Endothelial cell of umbilical vein (primary cell): ENCODE results near the gene SERPINB13. TPM values are rescaled to one million over a fixed set of nuclear protein-coding genes. Genes with fewer than 3 reads are reported as not detected.

Experiments
- BruUV-seq: library from RNA; stranded (reverse); fragments of 400-500 nt; replicated peaks from 2 replicates; lab custom pipeline; 2021; lab: Mats Ljungman, UMichigan
- CTCF ChIA-PET: fragments of 300-600, 350-600 bp; sonication (Branson Sonifier 250); formaldehyde crosslinking; loops from one replicate; lab custom pipeline; 2021; ENCODE audit warnings: antibody characterized with exemption, inconsistent platforms; lab: Charles Lee
- POLR2A ChIA-PET: fragments of 300-600, 350-600 bp; sonication (Branson Sonifier 250); formaldehyde crosslinking; loops from one replicate; lab custom pipeline; 2021; ENCODE audit warnings: antibody characterized with exemption, inconsistent platforms; lab: Charles Lee
- DNase-seq: peaks from one replicate; pipeline ENCODE4 v3.0.0-alpha.2; 2011; ENCODE audit warnings: low read depth, low spot score
- FAIRE-seq: peaks from 2 replicates; lab custom pipeline; 2011; peaks lifted over from hg19 to GRCh38; lab: Jason Lieb, UNC
- H2AFZ ChIP-seq: 2 replicates; pipeline ENCODE4 v1.6.0; 2012; ENCODE audit warnings: low read depth, low read length, control low read depth, inconsistent platforms
- H3K27ac ChIP-seq: 2 replicates; pipeline ENCODE4 v1.5.1; 2011; ENCODE audit warnings: low read depth, mild to moderate bottlenecking, control low read depth, low read length, moderate library complexity; ENCODE audit not compliant: insufficient read depth
- H3K27me3 ChIP-seq, 2 experiments: 2 replicates each; pipeline versions ENCODE4 v1.6.0 to v1.6.1; 2011; ENCODE audit warnings: low read length in 2 of 2, mixed read lengths in 1 of 2; ENCODE audit not compliant: control insufficient read depth in 2 of 2, insufficient read depth in 2 of 2
- H3K36me3 ChIP-seq, 2 experiments: 2 replicates in 1 of 2; 3 replicates in 1 of 2; pipeline ENCODE4 v1.5.1; 2011; ENCODE audit warnings: low read length in 2 of 2, mild to moderate bottlenecking in 1 of 2, moderate library complexity in 1 of 2; ENCODE audit not compliant: control insufficient read depth in 2 of 2, insufficient read depth in 2 of 2; ENCODE audit errors: extremely low read depth in 1 of 2
- H3K4me1 ChIP-seq: 3 replicates; pipeline ENCODE4 v1.5.1; 2011; ENCODE audit warnings: mild to moderate bottlenecking, low read length; ENCODE audit not compliant: control insufficient read depth, insufficient read depth; ENCODE audit errors: extremely low read depth
- H3K4me2 ChIP-seq: 2 replicates; pipeline ENCODE4 v1.6.1; 2011; ENCODE audit warnings: low read length, control low read depth, mixed read lengths; ENCODE audit not compliant: insufficient read depth
- H3K4me3 ChIP-seq, 3 experiments: fragments of 200-600 bp in 1 of 3; sonication (generic), shearing (Covaris generic) in 1 of 3; replicated peaks in 1 of 3; 2 replicates each; pipeline ENCODE4 v1.5.1; 2011 to 2016; ENCODE audit warnings: control low read depth in 3 of 3, low read length in 3 of 3, mild to moderate bottlenecking in 2 of 3, inconsistent platforms in 1 of 3, low read depth in 1 of 3, moderate library complexity in 1 of 3; ENCODE audit not compliant: insufficient read depth in 1 of 3
- H3K79me2 ChIP-seq: 2 replicates; pipeline ENCODE4 v1.6.0; 2012; ENCODE audit warnings: low read length, inconsistent platforms; ENCODE audit not compliant: control insufficient read depth, insufficient read depth
- H3K9ac ChIP-seq: replicated peaks from 2 replicates; pipeline ENCODE3; 2011; ENCODE audit warnings: low read length, control low read depth; ENCODE audit not compliant: insufficient read depth; ENCODE audit errors: extremely low read depth
- H3K9me1 ChIP-seq: replicated peaks from 3 replicates; pipeline ENCODE4 v1.6.0; 2011; ENCODE audit warnings: mild to moderate bottlenecking, low read length; ENCODE audit not compliant: control insufficient read depth, insufficient read depth; ENCODE audit errors: extremely low read depth
- H3K9me3 ChIP-seq: replicated peaks from 2 replicates; pipeline ENCODE4 v1.5.1; 2012; ENCODE audit warnings: low read length, inconsistent platforms; ENCODE audit not compliant: control insufficient read depth, insufficient read depth
- H4K20me1 ChIP-seq: replicated peaks from 2 replicates; pipeline ENCODE3; 2011; ENCODE audit warnings: mild to moderate bottlenecking, low read length; ENCODE audit not compliant: control insufficient read depth, insufficient read depth; ENCODE audit errors: extremely low read depth
- CTCF ChIP-seq, 2 donors: IDR thresholded peaks; 1 replicate in 1 of 2; 2 replicates in 1 of 2; pipeline ENCODE4 v1.5.1; 2011; ENCODE audit warnings: low read length in 2 of 2, mild to moderate bottlenecking in 2 of 2, moderate library complexity in 2 of 2, control low read depth in 1 of 2, inconsistent platforms in 1 of 2, low read depth in 1 of 2; ENCODE audit not compliant: insufficient read depth in 1 of 2; ENCODE audit errors: extremely low read depth in 1 of 2
- EZH2 ChIP-seq: IDR thresholded peaks from 2 replicates; pipeline ENCODE4 v1.6.1; 2012; ENCODE audit warnings: borderline replicate concordance, low read depth, mild to moderate bottlenecking, moderate library complexity, low read length, inconsistent platforms; ENCODE audit not compliant: severe bottlenecking
- FOS ChIP-seq: IDR thresholded peaks from 2 replicates; pipeline ENCODE4 v1.6.1; 2011; ENCODE audit warnings: mild to moderate bottlenecking, low read length, moderate library complexity, borderline replicate concordance; ENCODE audit not compliant: insufficient read depth
- GATA2 ChIP-seq: IDR thresholded peaks from 2 replicates; pipeline ENCODE4 v1.7.0; 2011; ENCODE audit warnings: low read depth, mild to moderate bottlenecking, moderate library complexity, mixed read lengths, low read length; ENCODE audit not compliant: insufficient read length, insufficient read depth
- JUN ChIP-seq: IDR thresholded peaks from 2 replicates; pipeline ENCODE4 v1.6.1; 2011; ENCODE audit warnings: borderline replicate concordance, low read depth; ENCODE audit not compliant: insufficient read length, insufficient read depth
- MYC ChIP-seq: IDR thresholded peaks from one replicate; pipeline ENCODE4 v1.6.1; 2011; ENCODE audit warnings: mild to moderate bottlenecking, low read depth, low read length
- POLR2A ChIP-seq: IDR thresholded peaks from 2 replicates; pipeline ENCODE4 v1.6.1; 2012; ENCODE audit warnings: low read depth, mild to moderate bottlenecking, control low read depth, low read length
- POLR2AphosphoS5 ChIP-seq: IDR thresholded peaks from 2 replicates; pipeline ENCODE4 v1.6.1; 2012; ENCODE audit warnings: low read depth, mild to moderate bottlenecking, control low read depth, low read length, moderate library complexity; ENCODE audit not compliant: insufficient read depth
- dilution Hi-C: fragments of 300-500 bp; cut with MboI; formaldehyde crosslinking; loops from one replicate; pipeline ENCODE4 v1.15.0; 2019; ENCODE audit warnings: low sequenced_read_pairs; ENCODE audit not compliant: extremely low pct_ligation_motif_present
- intact Hi-C: fragments of 100-400 bp; cut with micrococcal nuclease; formaldehyde crosslinking; loops from one replicate; pipeline ENCODE4 v1.10.0; 2022
- polyA plus RNA-seq, 4 experiments: library from polyadenylated mRNA; depleted of rRNA in 3 of 4; stranded (reverse) in 3 of 4; unstranded in 1 of 4; fragments of >200 nt; gene quantifications; 2 replicates each; pipeline versions ENCODE4 v1.2.1 to v1.2.3, GENCODE V29; 2011 to 2012; ENCODE audit warnings: missing spikeins in 1 of 4
- total RNA-seq: library from RNA; stranded (reverse); gene quantifications from 2 replicates; pipeline ENCODE4 v1.2.3, GENCODE V29; 2021
- TF ChIP-seq, protein P1 (sequence below): IDR thresholded peaks from 2 replicates; pipeline ENCODE4 v1.6.1; 2011; ENCODE audit not compliant: insufficient read depth, insufficient read length

Gene SERPINB13
- total and polyA plus RNA-seq, 2 donors (not counting 3 experiments of a cell fraction or from before 2014, with no cell fraction given) = not detected

GRCh38 chr18:63552581-63552980 lies 34.6 kb upstream of the SERPINB13 start:
- Histone ChIP-seq H3K4me2 (no peak overlapping the region), H4K20me1 (no peaks in the 10 kb centered on the region), H3K4me3 (no peak overlapping the region), H3K9ac (no peak overlapping the region), H2AFZ (no peak overlapping the region), H3K9me1 (no peaks in the 10 kb centered on the region), H3K27me3 (no peaks in the 10 kb centered on the region), H3K36me3 (no peaks in the 10 kb centered on the region), H3K79me2 (no peaks in the 10 kb centered on the region), H3K9me3 (no peaks in the 10 kb centered on the region), H3K4me1 (no peaks in the 10 kb centered on the region), H3K27ac (no peak overlapping the region)
- no peak for DNase-seq
- dilution Hi-C loops = no loop called here
- ChIA-PET CTCF (interaction anchor here (2.0 kb wide), 1 partner anchor 26 kb away, joined by 4 read pairs; no protein-coding TSS in a partner anchor), POLR2A (no interaction called here)
- BruUV-seq = no TSS peak
- TF ChIP-seq GATA2 (no peak), CTCF (IDR thresholded peaks at IDR 0.05; ENCODE audit: extremely low read depth in 1 of 2, insufficient read depth in 1 of 2, low read depth in 1 of 2, low read length in 2 of 2) (no peak), JUN (no peak), EZH2 (no peak), MYC (no peak), POLR2A (no peak), FOS (no peak), POLR2AphosphoS5 (no peak)
- TF ChIP-seq, protein P1, sequence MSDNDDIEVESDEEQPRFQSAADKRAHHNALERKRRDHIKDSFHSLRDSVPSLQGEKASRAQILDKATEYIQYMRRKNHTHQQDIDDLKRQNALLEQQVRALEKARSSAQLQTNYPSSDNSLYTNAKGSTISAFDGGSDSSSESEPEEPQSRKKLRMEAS = no peak
- FAIRE-seq = no peak
- intact Hi-C loops = no loop called here
